B cell (primary cell): ENCODE data around the gene OMA1. TPM values are rescaled to one million over a fixed set of nuclear protein-coding genes. Genes with fewer than 3 reads are reported as not detected.

ENCODE experiments used
- ATAC-seq: fragments of 200-7000 bp; cut with Tn5 transposase; one replicate; pipeline ENCODE4 v1.10.0; 2021; ENCODE audit warnings: low read depth, mild to moderate bottlenecking, moderate number of reproducible peaks, moderate library complexity
- CTCF ChIA-PET: fragments of 350-600 bp; sonication (Branson Sonifier 250); formaldehyde crosslinking; loops from one replicate; lab custom pipeline; 2021; ENCODE audit warnings: antibody characterized with exemption, inconsistent platforms; lab: Charles Lee
- POLR2A ChIA-PET: fragments of 350-600 bp; sonication (Branson Sonifier 250); formaldehyde crosslinking; loops from one replicate; lab custom pipeline; 2021; ENCODE audit warnings: antibody characterized with exemption; lab: Charles Lee
- DNase-seq: peaks from one replicate; pipeline ENCODE4 v3.0.0; 2013
- H2AFZ ChIP-seq: 2 replicates; pipeline ENCODE4 v1.6.1; 2012; ENCODE audit warnings: mild to moderate bottlenecking, low read depth, low read length; ENCODE audit not compliant: insufficient read depth, poor library complexity, severe bottlenecking
- H3K27ac ChIP-seq, 2 donors: 1 replicate in 1 of 2; 2 replicates in 1 of 2; pipeline ENCODE4 v1.5.1; 2012 to 2013; ENCODE audit warnings: low read length in 2 of 2, mild to moderate bottlenecking in 2 of 2, moderate library complexity in 1 of 2
- H3K27me3 ChIP-seq, 4 experiments: fragments of 200-600 bp in 1 of 4; sonication (generic) in 1 of 4; replicated peaks in 1 of 4; 1 replicate in 2 of 4; 2 replicates in 2 of 4; pipeline versions ENCODE4 v1.6.1 to v1.7.0; 2013 to 2016; ENCODE audit warnings: low read length in 3 of 4, mild to moderate bottlenecking in 2 of 4, mixed read lengths in 1 of 4, moderate library complexity in 1 of 4; ENCODE audit not compliant: insufficient read depth in 4 of 4, control insufficient read depth in 3 of 4; ENCODE audit errors: control extremely low read depth in 1 of 4
- H3K36me3 ChIP-seq, 2 experiments: replicated peaks in 1 of 2; 1 replicate in 1 of 2; 2 replicates in 1 of 2; pipeline versions ENCODE4 v1.6.1 to v1.7.1; 2013; ENCODE audit warnings: low read length in 1 of 2; ENCODE audit not compliant: insufficient read depth in 2 of 2, control insufficient read depth in 1 of 2; ENCODE audit errors: control extremely low read depth in 1 of 2, extremely low read depth in 1 of 2
- H3K4me1 ChIP-seq, 2 donors: fragments of 200-600 bp in 1 of 2; sonication (generic) in 1 of 2; 1 replicate in 1 of 2; 2 replicates in 1 of 2; pipeline versions ENCODE4 v1.5.1 to v1.6.1; 2013 to 2017; ENCODE audit warnings: low read length in 2 of 2; ENCODE audit not compliant: control insufficient read depth in 2 of 2, insufficient read depth in 2 of 2
- H3K4me2 ChIP-seq: replicated peaks from 2 replicates; pipeline ENCODE3; 2012; ENCODE audit warnings: mild to moderate bottlenecking, low read depth, low read length; ENCODE audit not compliant: poor library complexity, severe bottlenecking
- H3K4me3 ChIP-seq, 5 experiments: fragments of 200-600 bp in 1 of 5; sonication (generic) in 1 of 5; 1 replicate in 3 of 5; 2 replicates in 2 of 5; pipeline versions ENCODE4 v1.5.1 to v1.7.0; 2011 to 2016; ENCODE audit warnings: low read length in 4 of 5, mild to moderate bottlenecking in 4 of 5, low read depth in 2 of 5, control low read depth in 1 of 5, moderate library complexity in 1 of 5; ENCODE audit not compliant: insufficient read depth in 1 of 5; ENCODE audit errors: control extremely low read depth in 1 of 5, extremely low read depth in 1 of 5
- H3K79me2 ChIP-seq: fragments of 200-600 bp; sonication (generic); one replicate; pipeline ENCODE4 v1.6.0; 2016; ENCODE audit warnings: low read length; ENCODE audit not compliant: control insufficient read depth, insufficient read depth
- H3K9ac ChIP-seq: fragments of 200-600 bp; sonication (generic); 2 replicates; pipeline ENCODE4 v1.6.1; 2017; ENCODE audit warnings: mild to moderate bottlenecking, low read length, moderate library complexity
- H3K9me3 ChIP-seq, 3 donors: one replicate each; pipeline versions ENCODE4 v1.6.1 to v1.7.1; 2013; ENCODE audit warnings: low read length in 2 of 3; ENCODE audit not compliant: control insufficient read depth in 2 of 3, insufficient read depth in 1 of 3; ENCODE audit errors: control extremely low read depth in 1 of 3
- H4K20me1 ChIP-seq: 2 replicates; pipeline ENCODE4 v1.6.0; 2012; ENCODE audit warnings: mild to moderate bottlenecking, low read length; ENCODE audit not compliant: insufficient read depth, control insufficient read depth, poor library complexity, severe bottlenecking
- H3K27ac Mint-ChIP-seq: one replicate; pipeline ENCODE4 v1.8.0; 2021; ENCODE audit warnings: mixed read lengths
- H3K27me3 Mint-ChIP-seq: one replicate; pipeline ENCODE4 v1.8.0; 2021; ENCODE audit warnings: mixed read lengths
- H3K4me1 Mint-ChIP-seq: one replicate; pipeline ENCODE4 v1.8.0; 2021; ENCODE audit warnings: mixed read lengths
- H3K4me3 Mint-ChIP-seq: one replicate; pipeline ENCODE4 v1.8.0; 2021; ENCODE audit warnings: mixed read lengths
- H3K9me3 Mint-ChIP-seq: one replicate; pipeline ENCODE4 v1.8.0; 2022; ENCODE audit warnings: mixed read lengths; ENCODE audit not compliant: insufficient read depth
- EZH2 ChIP-seq: IDR thresholded peaks from 2 replicates; pipeline ENCODE4 v1.6.1; 2012; ENCODE audit warnings: borderline replicate concordance, low read depth, mild to moderate bottlenecking, moderate library complexity, low read length; ENCODE audit not compliant: insufficient read depth, poor library complexity, severe bottlenecking
- WGBS: methylation state at CpG from one replicate; pipeline ENCODE4 v1.1.5; 2013; ENCODE audit warnings: missing lambda C conversion rate; ENCODE audit not compliant: insufficient coverage; 5-methylcytosine and 5-hydroxymethylcytosine counted together
- intact Hi-C: fragments of 100-400 bp; cut with micrococcal nuclease; formaldehyde crosslinking; loops from one replicate; pipeline ENCODE4 v1.10.0; 2022
- polyA plus RNA-seq: library from polyadenylated mRNA; depleted of rRNA; stranded (reverse); fragments of >200 nt; gene quantifications from 2 replicates; pipeline ENCODE4 v1.2.3, GENCODE V29; 2012
- total RNA-seq, 2 donors: library from RNA; stranded (reverse); fragments of 120-200 nt in 1 of 2; gene quantifications; 1 replicate in 1 of 2; 2 replicates in 1 of 2; pipeline versions ENCODE4 v1.2.3 to v1.2.4, GENCODE V29; 2013 to 2022
- TF ChIP-seq, protein P1 (sequence below): fragments of 200-600 bp; IDR thresholded peaks from one replicate; pipeline ENCODE4 v1.8.0; 2022; ENCODE audit warnings: antibody characterized with exemption, mild to moderate bottlenecking

OMA1 gene
- total and polyA plus RNA-seq, 2 donors (not counting 1 experiment from before 2014, with no cell fraction given): 22.8 to 67.5 TPM

DNA sequence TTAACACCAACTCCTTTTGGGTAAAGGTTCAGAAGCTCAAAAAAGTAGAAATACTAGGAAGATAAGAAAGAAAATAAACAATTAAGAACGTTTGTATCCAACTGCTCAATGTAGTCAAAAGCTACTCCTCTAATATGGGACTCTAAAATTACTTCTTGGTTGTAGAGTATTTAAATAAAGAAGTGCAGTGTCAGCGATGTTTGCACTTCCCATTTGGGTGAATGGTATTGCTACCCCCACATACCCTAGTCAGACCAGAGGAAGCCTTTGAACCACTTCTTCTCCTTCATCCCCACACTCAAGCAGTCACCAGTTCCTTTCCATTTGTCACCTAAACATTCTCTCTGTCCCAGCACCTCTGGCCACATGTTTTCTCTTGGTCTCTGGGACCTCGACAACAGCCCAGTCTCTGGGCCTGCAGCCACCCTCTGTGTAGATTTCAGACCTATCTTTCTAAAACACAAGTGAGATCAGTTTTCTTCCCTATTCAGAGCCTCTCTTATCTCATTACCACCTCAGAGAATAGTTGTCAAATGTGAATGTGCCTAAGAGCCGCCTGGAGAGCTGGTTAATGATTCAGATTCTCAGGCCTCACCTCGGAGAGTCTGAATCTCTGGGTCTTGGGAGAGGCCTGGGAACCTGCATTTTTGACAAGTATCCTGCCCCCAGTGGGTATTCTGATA is 109.8 kb downstream of the OMA1 start:
- WGBS: 86% methylated on average over 1 of the region's 5 CpGs
- H3K9me3 ChIP-seq: no peaks in the 10 kb centered on the region
- H3K79me2 ChIP-seq: no peaks in the 10 kb centered on the region
- no peak overlapping the region for H3K4me3 ChIP-seq
- H3K27me3 Mint-ChIP-seq: no peaks in the 10 kb centered on the region
- no peak overlapping the region for H3K27ac ChIP-seq
- H3K4me3 Mint-ChIP-seq: no peak overlapping the region
- H3K9ac ChIP-seq: no peak overlapping the region
- ChIA-PET POLR2A (no interaction called here), CTCF (interaction anchor here (0.6 to 1.1 kb wide), 2 partner anchors 23 to 330 kb away, joined by 3 read pairs; no protein-coding TSS in a partner anchor)
- no peaks in the 10 kb centered on the region for H3K4me1 Mint-ChIP-seq
- H3K4me1 ChIP-seq: peaks cover 0 to 9% of the 10 kb centered on the region in 2 donors
- DNase-seq: no peak
- no peak overlapping the region for H3K27ac Mint-ChIP-seq
- no peaks in the 10 kb centered on the region for H3K27me3 ChIP-seq
- no peaks in the 10 kb centered on the region for H3K9me3 Mint-ChIP-seq
- TF ChIP-seq, protein P1, sequence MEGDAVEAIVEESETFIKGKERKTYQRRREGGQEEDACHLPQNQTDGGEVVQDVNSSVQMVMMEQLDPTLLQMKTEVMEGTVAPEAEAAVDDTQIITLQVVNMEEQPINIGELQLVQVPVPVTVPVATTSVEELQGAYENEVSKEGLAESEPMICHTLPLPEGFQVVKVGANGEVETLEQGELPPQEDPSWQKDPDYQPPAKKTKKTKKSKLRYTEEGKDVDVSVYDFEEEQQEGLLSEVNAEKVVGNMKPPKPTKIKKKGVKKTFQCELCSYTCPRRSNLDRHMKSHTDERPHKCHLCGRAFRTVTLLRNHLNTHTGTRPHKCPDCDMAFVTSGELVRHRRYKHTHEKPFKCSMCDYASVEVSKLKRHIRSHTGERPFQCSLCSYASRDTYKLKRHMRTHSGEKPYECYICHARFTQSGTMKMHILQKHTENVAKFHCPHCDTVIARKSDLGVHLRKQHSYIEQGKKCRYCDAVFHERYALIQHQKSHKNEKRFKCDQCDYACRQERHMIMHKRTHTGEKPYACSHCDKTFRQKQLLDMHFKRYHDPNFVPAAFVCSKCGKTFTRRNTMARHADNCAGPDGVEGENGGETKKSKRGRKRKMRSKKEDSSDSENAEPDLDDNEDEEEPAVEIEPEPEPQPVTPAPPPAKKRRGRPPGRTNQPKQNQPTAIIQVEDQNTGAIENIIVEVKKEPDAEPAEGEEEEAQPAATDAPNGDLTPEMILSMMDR: no peak
- TF ChIP-seq EZH2: no peak
- intact Hi-C loops: no loop called here
- no peaks in the 10 kb centered on the region for H3K36me3 ChIP-seq
- ATAC-seq: no peak
- no peak overlapping the region for H3K4me2 ChIP-seq
- no peaks in the 10 kb centered on the region for H4K20me1 ChIP-seq
- H2AFZ ChIP-seq: no peak overlapping the region

DNA sequence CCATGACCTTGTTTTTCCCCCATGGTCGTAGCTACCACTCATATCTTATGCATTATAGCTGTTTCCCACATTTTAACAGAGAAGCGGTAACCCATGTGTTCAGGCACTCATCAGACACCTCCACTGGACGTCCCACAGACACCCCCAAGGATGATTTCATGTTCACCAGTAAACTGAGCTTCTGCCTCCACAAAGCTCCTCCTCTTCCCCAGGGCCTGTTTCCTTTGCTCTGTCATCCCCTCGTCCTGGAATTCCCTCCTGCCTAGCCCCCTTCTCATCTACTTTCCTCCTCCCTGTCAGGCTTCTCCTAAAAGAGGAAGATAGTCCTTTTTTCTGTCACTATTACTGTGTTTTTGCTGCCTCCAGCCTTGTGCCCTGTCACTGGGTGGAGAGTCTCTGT is 111.2 kb downstream of the OMA1 start:
- ATAC-seq: no peak

More for the DNA sequence above, 111.2 kb downstream of the OMA1 start:
- no peaks in the 10 kb centered on the region for H4K20me1 ChIP-seq
- no peaks in the 10 kb centered on the region for H3K4me1 Mint-ChIP-seq
- CTCF ChIA-PET: interaction anchor here (1.0 kb wide), 1 partner anchor 13 kb away, joined by 3 read pairs; no protein-coding TSS in a partner anchor
- intact Hi-C loops: no loop called here
- H3K9ac ChIP-seq: no peak overlapping the region
- no peaks in the 10 kb centered on the region for H3K36me3 ChIP-seq
- POLR2A ChIA-PET: no interaction called here
- H3K79me2 ChIP-seq: no peaks in the 10 kb centered on the region
- no peaks in the 10 kb centered on the region for H3K27me3 ChIP-seq
- no peak overlapping the region for H2AFZ ChIP-seq
- peaks cover 0 to 9% of the 10 kb centered on the region in 2 donors for H3K4me1 ChIP-seq
- H3K4me2 ChIP-seq: no peak overlapping the region
- H3K27ac Mint-ChIP-seq: no peak overlapping the region
- no peaks in the 10 kb centered on the region for H3K9me3 Mint-ChIP-seq
- H3K4me3 Mint-ChIP-seq: no peak overlapping the region
- no peak overlapping the region for H3K4me3 ChIP-seq
- no peaks in the 10 kb centered on the region for H3K27me3 Mint-ChIP-seq
- no peak overlapping the region for H3K27ac ChIP-seq
- TF ChIP-seq, protein P1: no peak
- TF ChIP-seq EZH2: no peak
- H3K9me3 ChIP-seq: no peaks in the 10 kb centered on the region
- WGBS: 93% methylated on average over 4 of the region's 4 CpGs
- no peak for DNase-seq
